CD4-positive, alpha-beta memory T cell (primary cell): Measurements from ENCODE around the gene DICER1. TPM values are rescaled to one million over a fixed set of nuclear protein-coding genes. Genes with fewer than 3 reads are reported as not detected.

Experiments
- CTCF ChIA-PET: fragments of 350-600 bp; sonication (Branson Sonifier 250); formaldehyde crosslinking; loops from one replicate; lab custom pipeline; 2021; ENCODE audit warnings: inconsistent platforms; ENCODE audit not compliant: partially characterized antibody; lab: Charles Lee
- POLR2A ChIA-PET: fragments of 350-600 bp; sonication (Branson Sonifier 250); formaldehyde crosslinking; loops from one replicate; lab custom pipeline; 2021; ENCODE audit not compliant: partially characterized antibody; lab: Charles Lee
- DNase-seq, 5 donors: peaks; one replicate each; pipeline versions ENCODE4 v3.0.0 to v3.0.0-alpha.2; 2020 to 2022; ENCODE audit warnings: mixed read lengths in 1 of 5
- H3K27ac ChIP-seq: one replicate; pipeline ENCODE4 v1.7.0; 2013; ENCODE audit warnings: low read depth, low read length
- H3K27me3 ChIP-seq: 2 replicates; pipeline ENCODE4 v1.7.0; 2013; ENCODE audit warnings: mild to moderate bottlenecking, low read length, moderate library complexity; ENCODE audit not compliant: insufficient read depth
- H3K36me3 ChIP-seq: 2 replicates; pipeline ENCODE4 v1.7.0; 2013; ENCODE audit warnings: mild to moderate bottlenecking, low read length, moderate library complexity; ENCODE audit not compliant: insufficient read depth
- H3K4me1 ChIP-seq: 2 replicates; pipeline ENCODE4 v1.7.0; 2013; ENCODE audit warnings: mild to moderate bottlenecking, low read length, moderate library complexity; ENCODE audit not compliant: insufficient read depth
- H3K4me3 ChIP-seq, 2 donors: one replicate each; pipeline ENCODE4 v1.7.0; 2013; ENCODE audit warnings: low read length in 2 of 2, mild to moderate bottlenecking in 1 of 2
- H3K9me3 ChIP-seq, 2 donors: one replicate each; pipeline ENCODE4 v1.7.0; 2013; ENCODE audit warnings: low read length in 2 of 2, control low read depth in 1 of 2; ENCODE audit not compliant: control insufficient read depth in 1 of 2
- H3K27ac Mint-ChIP-seq, 7 donors: one replicate each; pipeline ENCODE4 v1.8.0; 2020 to 2021; ENCODE audit warnings: mixed read lengths in 7 of 7, mild to moderate bottlenecking in 6 of 7, inconsistent platforms in 3 of 7, moderate library complexity in 3 of 7
- H3K27me3 Mint-ChIP-seq, 2 donors: one replicate each; pipeline ENCODE4 v1.8.0; 2020 to 2021; ENCODE audit warnings: mixed read lengths in 2 of 2
- H3K36me3 Mint-ChIP-seq, 2 donors: one replicate each; pipeline ENCODE4 v1.8.0; 2020 to 2021; ENCODE audit warnings: mixed read lengths in 2 of 2, inconsistent platforms in 1 of 2, mild to moderate bottlenecking in 1 of 2
- H3K4me1 Mint-ChIP-seq, 4 donors: one replicate each; pipeline ENCODE4 v1.8.0; 2020 to 2021; ENCODE audit warnings: mixed read lengths in 4 of 4, mild to moderate bottlenecking in 1 of 4
- H3K4me3 Mint-ChIP-seq, 8 donors: one replicate each; pipeline ENCODE4 v1.8.0; 2020 to 2021; ENCODE audit warnings: mixed read lengths in 8 of 8, mild to moderate bottlenecking in 7 of 8, moderate library complexity in 6 of 8, inconsistent platforms in 3 of 8
- H3K9me3 Mint-ChIP-seq, 8 donors: one replicate each; pipeline ENCODE4 v1.8.0; 2020 to 2021; ENCODE audit warnings: mixed read lengths in 8 of 8, mild to moderate bottlenecking in 5 of 8, inconsistent platforms in 3 of 8, moderate library complexity in 1 of 8
- intact Hi-C: fragments of 100-400 bp; cut with micrococcal nuclease; formaldehyde crosslinking; loops from one replicate; pipeline ENCODE4 v1.15.1; 2023
- polyA plus RNA-seq, 2 donors: library from polyadenylated mRNA; unstranded; fragments of 300-500 nt; fragmentation: Illumina TruSeq; gene quantifications; one replicate each; pipeline ENCODE4 v1.2.3, GENCODE V29; 2021
- total RNA-seq, 2 experiments: library from RNA; stranded (reverse); gene quantifications; one replicate each; pipeline ENCODE4 v1.2.3, GENCODE V29; 2021

DICER1 gene
- total and polyA plus RNA-seq, 4 experiments from 2014 or later = 8.8 to 62.8 (median 36.8) TPM

DNA sequence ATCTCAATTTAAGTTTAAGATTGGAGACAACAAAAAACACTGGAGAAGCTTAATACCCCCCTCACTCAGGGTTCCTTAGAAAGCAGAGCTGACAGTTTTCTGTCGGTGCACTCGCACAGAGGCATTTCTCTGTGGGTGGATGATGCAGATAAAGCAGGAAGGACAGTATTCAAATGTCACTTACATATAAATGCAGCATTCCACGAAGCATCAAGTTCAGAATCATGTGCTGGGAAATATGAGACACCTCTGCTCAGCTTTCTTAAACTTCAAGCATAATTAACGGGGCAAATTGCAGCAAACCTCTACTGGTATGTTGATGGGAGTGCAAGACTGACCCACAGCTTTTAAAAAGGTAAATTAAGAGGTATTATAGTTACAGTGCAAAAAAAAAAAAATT lies 68.7 kb downstream of the DICER1 start:
- H3K4me3 ChIP-seq = no peak overlapping the region
- no peaks in the 10 kb centered on the region for H3K9me3 Mint-ChIP-seq
- H3K4me1 Mint-ChIP-seq = peaks cover 0 to 1% (median 0%) of the 10 kb centered on the region in 4 donors
- DNase-seq = no peak
- intact Hi-C loops = no loop called here
- H3K27me3 ChIP-seq = no peaks in the 10 kb centered on the region
- peaks cover 67 to 76% of the 10 kb centered on the region in 2 donors for H3K36me3 Mint-ChIP-seq
- H3K27ac Mint-ChIP-seq = no peak overlapping the region
- CTCF ChIA-PET = no interaction called here
- no peaks in the 10 kb centered on the region for H3K9me3 ChIP-seq
- H3K27me3 Mint-ChIP-seq = no peaks in the 10 kb centered on the region
- no peaks in the 10 kb centered on the region for H3K4me1 ChIP-seq
- H3K4me3 Mint-ChIP-seq = no peak overlapping the region
- POLR2A ChIA-PET = no interaction called here
- H3K36me3 ChIP-seq = peaks cover 24% of the 10 kb centered on the region
- H3K27ac ChIP-seq = no peak overlapping the region

- Histone ChIP-seq H3K36me3 (peaks cover 14% of the 10 kb centered on the region), H3K4me3 (no peak overlapping the region), H3K4me1 (no peaks in the 10 kb centered on the region), H3K27me3 (no peaks in the 10 kb centered on the region), H3K9me3 (no peaks in the 10 kb centered on the region), H3K27ac (no peak overlapping the region)
- Mint-ChIP-seq H3K27ac (peak overlapping the region in 1 of 7 donors; percentile 70), H3K36me3 (peaks cover 57 to 66% of the 10 kb centered on the region in 2 donors), H3K4me3 (no peak overlapping the region), H3K27me3 (no peaks in the 10 kb centered on the region), H3K4me1 (peaks cover 0 to 1% (median 0%) of the 10 kb centered on the region in 4 donors), H3K9me3 (no peaks in the 10 kb centered on the region)
- POLR2A ChIA-PET = no interaction called here
- CTCF ChIA-PET = no interaction called here
- no peak for DNase-seq
- intact Hi-C loops = no loop called here
Observed at GRCh38 chr14:95087619-95088018, 69.7 kb downstream of the DICER1 start.

GRCh38 chr14:95085321-95085720 lies 72.0 kb downstream of the DICER1 start:
- CTCF ChIA-PET = no interaction called here
- DNase-seq = no peak
- intact Hi-C loops = no loop called here
- H3K27ac Mint-ChIP-seq = peak overlapping the region in 2 of 7 donors; percentile 38 to 53
- H3K27ac ChIP-seq = no peak overlapping the region
- peaks cover 0 to 1% (median 0%) of the 10 kb centered on the region in 4 donors for H3K4me1 Mint-ChIP-seq
- POLR2A ChIA-PET = no interaction called here
- no peaks in the 10 kb centered on the region for H3K27me3 ChIP-seq
- no peak overlapping the region for H3K4me3 ChIP-seq
- H3K9me3 Mint-ChIP-seq = no peaks in the 10 kb centered on the region
- no peaks in the 10 kb centered on the region for H3K9me3 ChIP-seq
- no peaks in the 10 kb centered on the region for H3K27me3 Mint-ChIP-seq
- H3K36me3 ChIP-seq = peaks cover 7% of the 10 kb centered on the region
- no peaks in the 10 kb centered on the region for H3K4me1 ChIP-seq
- peaks cover 39 to 45% of the 10 kb centered on the region in 2 donors for H3K36me3 Mint-ChIP-seq
- no peak overlapping the region for H3K4me3 Mint-ChIP-seq

GRCh38 chr14:95078867-95079266 lies 78.5 kb downstream of the DICER1 start:
- Mint-ChIP-seq H3K36me3 (no peaks in the 10 kb centered on the region), H3K4me1 (no peaks in the 10 kb centered on the region), H3K27me3 (peaks cover 0 to 9% of the 10 kb centered on the region in 2 donors), H3K27ac (no peak overlapping the region), H3K9me3 (peaks cover 0 to 8% (median 3%) of the 10 kb centered on the region in 8 donors), H3K4me3 (no peak overlapping the region)
- intact Hi-C loops = no loop called here
- DNase-seq = no peak
- H3K27me3 ChIP-seq = no peaks in the 10 kb centered on the region
- CTCF ChIA-PET = no interaction called here
- H3K4me1 ChIP-seq = no peaks in the 10 kb centered on the region
- H3K9me3 ChIP-seq = no peaks in the 10 kb centered on the region
- POLR2A ChIA-PET = no interaction called here
- H3K4me3 ChIP-seq = no peak overlapping the region
- no peaks in the 10 kb centered on the region for H3K36me3 ChIP-seq
- H3K27ac ChIP-seq = no peak overlapping the region

DNA sequence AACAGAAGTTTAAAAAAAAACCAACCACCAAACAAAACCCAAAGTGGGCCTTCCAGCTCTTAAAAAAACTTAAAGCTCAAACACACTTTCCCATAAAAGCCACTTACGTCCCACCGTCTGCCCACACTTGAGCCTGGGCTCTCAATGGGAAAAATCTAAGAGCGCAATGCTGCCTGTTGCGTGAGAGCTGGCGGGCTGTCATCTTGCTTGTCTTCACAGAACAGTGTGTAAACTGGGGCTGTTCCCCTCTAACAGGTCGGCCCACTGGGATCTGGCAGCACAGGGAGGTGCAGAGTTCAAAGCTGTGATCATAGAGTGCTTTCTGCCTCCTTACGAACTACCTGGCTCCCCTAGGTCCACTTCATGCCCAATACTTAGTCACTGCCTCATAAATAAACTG lies 80.0 kb downstream of the DICER1 start:
- H3K27ac ChIP-seq = no peak overlapping the region
- CTCF ChIA-PET = no interaction called here

GRCh38 chr14:95075789-95076188 lies 81.5 kb downstream of the DICER1 start:
- no peaks in the 10 kb centered on the region for H3K9me3 ChIP-seq
- H3K4me3 Mint-ChIP-seq = no peak overlapping the region
- H3K4me1 Mint-ChIP-seq = no peaks in the 10 kb centered on the region
- H3K27me3 Mint-ChIP-seq = peaks cover 0 to 14% of the 10 kb centered on the region in 2 donors
- H3K4me1 ChIP-seq = no peaks in the 10 kb centered on the region
- no peak for DNase-seq
- no peak overlapping the region for H3K4me3 ChIP-seq
- H3K36me3 ChIP-seq = no peaks in the 10 kb centered on the region
- intact Hi-C loops = no loop called here
- CTCF ChIA-PET = no interaction called here
- H3K36me3 Mint-ChIP-seq = no peaks in the 10 kb centered on the region
- no peak overlapping the region for H3K27ac ChIP-seq
- no peaks in the 10 kb centered on the region for H3K27me3 ChIP-seq
- peaks cover 0 to 8% (median 3%) of the 10 kb centered on the region in 8 donors for H3K9me3 Mint-ChIP-seq
- POLR2A ChIA-PET = no interaction called here
- H3K27ac Mint-ChIP-seq = no peak overlapping the region

More for the DNA sequence above, 80.0 kb downstream of the DICER1 start:
- peaks cover 0 to 12% of the 10 kb centered on the region in 2 donors for H3K27me3 Mint-ChIP-seq
- H3K27ac Mint-ChIP-seq = no peak overlapping the region
- peaks cover 0 to 8% (median 3%) of the 10 kb centered on the region in 8 donors for H3K9me3 Mint-ChIP-seq
- H3K36me3 Mint-ChIP-seq = no peaks in the 10 kb centered on the region
- intact Hi-C loops = no loop called here
- no peak overlapping the region for H3K4me3 Mint-ChIP-seq
- no peak overlapping the region for H3K4me3 ChIP-seq
- no peaks in the 10 kb centered on the region for H3K9me3 ChIP-seq
- no peaks in the 10 kb centered on the region for H3K36me3 ChIP-seq
- H3K4me1 ChIP-seq = no peaks in the 10 kb centered on the region
- no peak for DNase-seq
- H3K4me1 Mint-ChIP-seq = no peaks in the 10 kb centered on the region
- H3K27me3 ChIP-seq = no peaks in the 10 kb centered on the region
- POLR2A ChIA-PET = no interaction called here

DNA sequence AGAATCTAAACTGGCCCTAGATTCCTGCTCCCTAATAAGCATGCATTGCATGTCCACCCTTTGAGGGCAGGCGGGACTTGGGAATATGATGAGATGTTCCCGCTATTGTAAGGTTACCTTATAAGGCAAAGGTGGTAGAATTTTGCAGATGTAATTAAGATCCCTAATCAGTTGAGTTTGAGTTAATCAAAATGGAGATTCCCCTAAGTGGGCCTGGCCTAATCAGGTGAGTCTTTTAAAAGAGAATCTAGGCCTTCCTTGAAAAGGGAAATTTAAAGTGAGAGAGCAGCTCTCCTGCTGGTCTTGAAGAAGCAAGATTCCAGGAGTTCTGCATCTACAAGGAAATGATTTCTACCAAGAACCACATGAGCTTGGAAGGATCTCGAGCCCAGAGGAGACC lies 83.4 kb downstream of the DICER1 start:
- no peak overlapping the region for H3K27ac Mint-ChIP-seq

More for the DNA sequence above, 83.4 kb downstream of the DICER1 start:
- Histone ChIP-seq H3K4me1 (no peaks in the 10 kb centered on the region), H3K36me3 (no peaks in the 10 kb centered on the region), H3K27me3 (no peaks in the 10 kb centered on the region), H3K4me3 (no peak overlapping the region), H3K9me3 (no peaks in the 10 kb centered on the region), H3K27ac (no peak overlapping the region)
- intact Hi-C loops = no loop called here
- no peaks in the 10 kb centered on the region for H3K4me1 Mint-ChIP-seq
- H3K9me3 Mint-ChIP-seq = peaks cover 0 to 8% (median 2%) of the 10 kb centered on the region in 8 donors
- no peak overlapping the region for H3K4me3 Mint-ChIP-seq
- ChIA-PET POLR2A (no interaction called here), CTCF (no interaction called here)
- no peak for DNase-seq
- H3K36me3 Mint-ChIP-seq = no peaks in the 10 kb centered on the region
- H3K27me3 Mint-ChIP-seq = peaks cover under 1 to 17% of the 10 kb centered on the region in 2 donors
